DMS114 treated with DMSO at 0.1 percent for 48 hours (cell line): ENCODE results near the gene ADAD2.

Experiments used
- DNase-seq: peaks from one replicate; lab custom pipeline; 2025; ENCODE audit not compliant: unreplicated experiment; lab: John Stamatoyannopoulos, UW

The ADAD2 gene

DNA sequence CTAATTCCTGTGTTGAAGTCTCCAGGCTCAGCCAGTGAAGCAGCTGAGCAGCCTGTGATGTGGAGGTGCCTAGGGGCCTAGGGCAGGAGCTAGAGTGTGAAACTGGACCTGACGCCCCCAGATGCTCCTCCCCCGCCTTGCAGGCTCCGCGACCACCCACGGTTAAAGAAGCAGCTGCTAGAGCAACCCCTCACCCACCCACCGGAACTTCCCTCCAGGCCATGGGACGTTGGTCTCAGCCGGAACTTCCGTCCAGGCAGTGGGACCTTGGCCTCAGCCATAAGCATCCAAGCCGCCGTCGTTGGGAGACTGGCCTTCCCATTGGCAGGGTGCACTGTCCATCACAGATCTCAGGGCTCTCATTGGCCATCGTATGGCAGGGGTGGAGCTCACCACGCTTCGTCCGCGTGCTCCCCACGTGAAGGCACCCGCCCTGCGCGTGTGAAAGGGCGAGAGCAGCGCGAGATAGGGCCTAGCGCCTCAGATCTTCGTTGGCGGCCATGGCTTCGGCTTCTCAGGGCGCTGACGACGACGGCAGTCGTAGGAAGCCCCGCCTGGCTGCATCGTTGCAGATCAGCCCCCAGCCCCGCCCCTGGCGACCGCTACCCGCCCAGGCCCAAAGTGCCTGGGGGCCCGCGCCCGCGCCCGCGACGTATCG is at the start of gene ADAD2:
Gene ADAD2, plus strand, starts transcription at position 427 of the 658 bp plus-strand sequence. Its CDS starts 74 bp downstream, at position 501.
- no peak for DNase-seq

DNA sequence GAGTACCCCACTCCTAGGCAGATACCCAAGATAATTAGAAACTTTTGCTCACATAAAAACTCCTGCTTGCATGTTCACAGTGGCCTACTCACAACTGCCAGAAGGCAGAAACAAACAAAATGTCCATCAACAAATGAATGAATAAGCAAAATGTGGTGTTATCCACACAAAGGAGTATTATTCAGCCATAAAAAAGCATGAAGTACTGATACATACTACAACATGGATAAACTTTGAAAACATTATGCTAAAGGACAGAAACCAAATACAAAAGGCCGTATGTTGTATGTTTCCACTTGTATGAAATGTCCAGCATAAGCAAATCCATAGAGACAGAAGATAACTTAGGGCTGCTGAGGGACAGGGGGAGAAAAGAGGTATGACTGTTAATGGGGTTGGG is 47.9 kb upstream of the ADAD2 start:
- DNase-seq: no peak

DNA sequence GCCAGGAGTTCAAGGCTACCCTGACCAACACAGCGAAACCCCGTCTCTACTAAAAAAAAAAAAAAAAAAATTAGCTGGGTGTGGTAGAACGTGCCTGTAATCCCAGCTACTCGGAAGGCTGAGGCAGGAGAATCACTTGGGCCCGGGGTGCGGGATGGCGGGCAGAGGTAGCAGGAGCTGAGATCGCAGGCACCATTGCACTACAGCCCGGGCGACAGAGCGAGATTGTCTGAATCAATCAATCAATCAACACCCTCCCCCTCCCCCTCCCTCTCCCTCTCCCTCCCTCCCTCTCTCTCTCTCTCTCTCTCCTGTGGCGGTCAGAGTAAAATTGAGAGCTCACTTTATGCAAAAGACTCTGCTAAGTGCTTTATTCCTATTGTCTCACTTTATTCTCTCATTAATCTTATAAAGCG is 47.2 kb upstream of the ADAD2 start:
- no peak for DNase-seq

DNA sequence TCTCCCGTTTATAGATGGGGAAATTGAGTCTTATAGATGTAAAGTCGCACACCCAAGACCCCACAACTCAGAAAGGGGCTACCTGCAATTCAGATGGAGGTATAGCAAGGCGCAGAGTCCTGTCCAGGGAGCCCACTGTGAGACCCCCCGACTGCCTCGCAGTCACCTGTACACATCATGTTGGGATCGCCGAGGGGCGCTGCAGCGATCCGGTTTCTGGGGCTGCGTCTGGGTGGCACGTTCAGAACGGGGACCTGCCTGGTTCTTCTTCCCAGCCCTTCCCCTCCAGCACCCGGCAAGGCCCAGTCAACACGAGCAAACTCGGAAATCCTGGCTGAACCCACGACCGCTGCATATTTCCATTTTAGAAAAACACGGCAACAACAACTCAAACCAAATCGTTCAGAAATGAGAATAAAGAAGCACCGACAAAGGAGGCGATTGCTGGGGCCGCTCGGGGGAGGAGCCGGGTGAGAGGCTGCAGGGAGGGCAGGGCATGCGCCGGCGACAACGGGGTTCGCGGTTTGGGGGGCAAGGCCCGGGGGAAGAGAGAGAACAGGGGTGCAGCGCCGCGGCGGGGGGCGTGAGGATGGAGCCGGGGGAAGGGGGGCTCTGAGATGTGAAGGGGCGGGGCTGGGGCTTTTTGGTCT is 46.6 kb upstream of the ADAD2 start:
- no peak for DNase-seq

DNA sequence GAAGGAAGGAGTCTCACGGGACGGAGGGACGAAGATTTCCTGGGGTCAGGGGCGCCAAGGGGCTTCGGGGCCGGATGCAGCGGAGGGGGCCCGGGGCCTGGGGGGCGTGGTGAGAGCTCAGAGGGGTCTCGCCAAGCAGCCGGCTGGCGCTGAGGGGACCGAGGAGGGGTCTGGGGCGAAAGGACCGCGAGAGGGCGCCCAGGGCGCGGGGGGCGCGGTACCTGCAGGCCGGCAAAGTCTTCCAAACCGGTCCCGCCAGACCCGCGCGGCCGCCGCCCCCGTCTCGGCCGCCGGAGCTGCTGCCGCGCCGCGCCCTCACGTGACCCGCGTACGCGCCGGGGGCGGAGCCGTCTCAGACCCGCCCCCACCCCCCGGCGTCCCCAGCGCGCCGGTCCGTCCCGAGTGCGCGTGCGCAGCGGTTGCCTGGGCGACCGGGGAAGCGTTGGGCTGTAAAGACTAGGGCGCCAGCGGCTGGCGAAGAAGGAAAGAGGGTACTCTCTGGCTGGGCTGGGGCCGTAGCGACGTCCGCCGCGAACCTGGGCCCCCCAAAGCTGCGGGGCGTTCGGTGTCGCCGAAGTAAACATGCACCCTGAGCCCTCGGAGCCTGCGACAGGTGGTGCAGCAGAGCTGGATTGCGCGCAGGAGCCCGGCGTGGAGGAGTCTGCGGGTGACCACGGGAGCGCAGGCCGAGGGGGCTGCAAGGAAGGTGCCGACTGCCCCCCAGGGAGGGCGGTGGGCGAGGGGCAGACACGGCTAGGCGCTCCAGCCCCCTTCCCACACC is 45.9 kb upstream of the ADAD2 start, which contains the start of the genes DNAAF1 and HSDL1:
Gene DNAAF1, plus strand, starts transcription at position 450 of the 781 bp plus-strand sequence. Its CDS starts 133 bp downstream, at position 583.
Gene HSDL1, minus strand, starts transcription at position 319 of the 781 bp plus-strand sequence. CDS start 13,856 bp downstream, outside the sequence.
- DNase-seq: peak; percentile 70

DNA sequence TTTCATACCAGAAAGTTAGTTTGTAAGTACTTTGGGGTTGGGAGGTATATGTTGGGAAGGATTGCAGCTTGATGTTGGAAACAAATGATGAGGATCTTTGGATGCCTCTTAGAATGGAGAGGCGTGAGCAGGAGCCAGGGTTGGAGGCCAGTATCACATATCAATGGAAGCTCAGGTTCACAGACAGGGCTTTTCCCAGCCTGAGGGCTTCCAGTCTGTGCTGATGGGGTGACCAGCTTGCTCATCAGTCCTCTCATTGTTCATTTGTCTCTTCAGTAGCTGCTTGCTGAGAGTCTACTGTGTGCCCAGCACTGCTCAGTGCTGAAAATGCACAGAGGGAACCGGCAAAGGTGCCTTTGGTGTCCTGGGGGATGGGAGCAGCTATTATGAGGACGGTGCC is 40.0 kb upstream of the ADAD2 start:
- DNase-seq: no peak

DNA sequence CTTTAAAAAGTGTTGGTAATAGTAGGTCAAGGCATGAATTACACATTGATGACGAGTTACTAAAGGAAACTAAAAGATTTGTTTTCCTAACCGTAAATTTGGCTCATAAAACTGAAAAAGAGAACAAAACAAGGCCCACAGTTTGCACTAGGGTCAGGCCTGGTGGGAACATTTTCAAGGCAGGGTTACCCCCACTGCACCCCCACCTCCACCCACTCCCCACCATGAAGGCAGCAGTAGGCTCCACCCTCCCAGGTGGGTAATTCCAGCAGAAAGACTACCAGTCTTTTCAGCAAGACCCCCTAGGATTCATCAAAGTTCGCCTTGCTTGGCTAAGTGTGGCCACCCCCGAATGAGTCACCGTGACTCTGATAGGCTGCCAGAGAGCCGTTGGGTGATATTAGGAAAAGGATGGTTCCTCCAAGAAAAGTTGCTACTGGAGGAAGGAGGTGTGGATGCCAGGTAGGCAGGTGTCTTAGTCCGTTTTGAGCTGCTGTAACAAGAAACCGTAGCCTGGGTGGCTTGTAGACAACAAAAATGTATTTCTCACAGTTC is 37.2 kb upstream of the ADAD2 start:
- no peak for DNase-seq

DNA sequence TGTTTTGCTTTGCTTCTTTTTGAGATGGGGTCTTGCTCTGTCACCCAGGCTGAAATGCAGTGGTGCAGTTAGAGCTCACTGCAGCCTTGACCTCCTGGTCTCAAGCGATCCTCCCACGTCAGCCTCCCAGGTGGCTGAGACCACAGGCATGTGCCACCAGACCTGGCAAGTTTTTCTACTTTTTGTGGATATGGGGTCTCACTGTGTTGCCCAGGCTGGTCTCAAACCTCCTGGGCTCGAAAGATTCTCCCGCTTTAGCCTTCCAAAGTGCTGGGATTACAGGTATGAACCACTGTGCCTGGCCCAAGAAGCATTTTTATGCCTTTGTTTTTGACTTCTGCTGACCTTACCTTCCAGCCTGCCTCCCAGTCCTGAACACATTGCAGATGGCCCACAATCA is 35.7 kb upstream of the ADAD2 start:
- DNase-seq: no peak

DNA sequence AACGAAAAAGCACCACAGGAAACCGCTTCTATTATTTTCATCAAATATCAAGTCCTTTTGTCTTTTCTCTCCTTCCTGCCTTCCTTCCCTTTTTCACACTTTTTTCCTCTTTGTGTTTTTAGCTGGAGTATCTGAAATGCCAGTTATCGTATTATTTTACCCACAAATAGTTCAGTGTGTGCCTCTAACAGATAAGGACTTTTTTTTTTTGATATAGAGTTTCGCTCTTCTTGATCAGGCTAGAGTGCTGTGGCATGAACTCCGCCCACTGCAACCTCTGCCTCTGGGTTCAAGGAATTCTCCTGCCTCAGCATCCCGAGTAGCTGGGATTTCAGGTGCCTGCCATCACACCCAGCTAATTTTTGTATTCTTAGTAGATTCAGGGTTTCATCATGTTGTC is 35.2 kb upstream of the ADAD2 start:
- DNase-seq: no peak

DNA sequence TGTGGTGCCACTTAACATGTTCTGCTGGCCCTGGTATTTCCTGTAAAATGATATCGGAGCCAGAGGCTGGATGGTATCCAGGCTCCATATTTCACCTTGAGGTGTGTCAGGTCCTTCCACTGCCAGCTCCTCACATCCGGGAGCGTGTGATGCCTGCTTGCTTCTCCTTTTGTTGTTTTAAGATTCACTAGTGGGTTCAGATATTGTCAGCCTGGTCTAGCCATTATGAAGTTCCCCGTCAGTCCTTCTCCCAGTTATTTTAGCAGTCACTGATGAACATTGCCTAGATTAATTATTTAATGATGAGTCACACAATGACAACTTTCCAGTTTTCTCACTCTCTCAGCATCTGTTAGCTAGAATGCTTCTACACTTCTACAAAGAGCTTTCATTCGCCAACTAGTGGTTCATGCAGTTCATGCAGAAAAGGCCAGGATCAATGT is 34.6 kb upstream of the ADAD2 start:
- DNase-seq: no peak

DNA sequence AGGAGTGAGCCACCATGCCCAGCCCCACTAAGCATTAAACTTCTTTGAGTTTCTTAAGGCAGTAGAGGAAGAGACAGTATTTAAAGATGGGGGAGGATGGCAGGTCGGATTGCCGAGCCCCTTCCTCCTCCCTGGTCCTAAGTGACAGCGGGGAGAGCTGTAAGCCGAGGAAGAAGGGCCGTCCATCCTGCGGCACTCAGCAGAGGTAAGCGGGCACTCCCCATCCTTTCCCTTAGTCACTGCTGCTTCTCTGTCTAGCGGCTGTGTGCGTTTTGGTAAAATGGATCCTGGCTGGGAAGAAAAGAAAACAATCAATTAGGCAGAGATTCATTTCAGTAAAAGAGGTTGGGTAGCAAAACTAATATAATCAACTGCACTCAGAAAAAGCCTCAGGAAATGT is 31.9 kb upstream of the ADAD2 start:
- DNase-seq: no peak

DNA sequence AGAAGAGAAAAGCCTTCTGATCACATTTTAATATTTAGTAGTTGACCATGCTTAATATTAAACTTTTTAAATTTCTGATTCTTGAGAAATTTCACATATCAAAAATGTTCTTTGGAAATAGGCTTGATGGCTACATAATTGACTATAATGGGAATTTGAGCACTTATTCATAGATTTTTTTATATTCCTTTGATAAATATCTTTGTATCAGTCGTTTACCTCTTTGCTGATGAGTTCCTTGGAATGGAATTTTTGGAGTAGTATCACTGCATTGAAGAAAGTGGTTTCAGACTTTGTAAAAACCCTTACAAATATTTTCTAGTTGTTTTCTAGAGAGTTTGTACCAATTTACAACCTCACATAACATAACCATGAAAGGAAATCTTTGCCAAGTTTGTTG is 31.2 kb upstream of the ADAD2 start:
- no peak for DNase-seq

DNA sequence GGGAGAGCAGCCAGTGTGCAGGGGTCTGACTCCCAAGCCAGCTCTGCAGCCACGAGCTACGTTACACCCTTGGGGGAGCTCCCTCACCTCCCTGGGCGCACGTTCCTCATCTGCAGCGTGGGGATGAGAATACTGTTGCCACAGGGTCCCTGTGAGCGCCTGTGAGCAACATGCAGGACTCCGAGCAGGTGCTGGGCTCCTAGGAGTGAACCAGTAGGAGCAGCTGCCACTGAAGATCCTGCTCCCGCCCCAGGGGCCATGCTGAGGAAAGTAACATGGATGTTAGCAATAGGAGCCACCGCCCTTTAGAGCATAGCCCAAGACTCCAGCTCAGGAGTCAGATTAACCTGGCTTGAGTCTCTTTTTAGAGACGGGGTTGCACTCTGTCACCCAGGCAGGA is 29.9 kb upstream of the ADAD2 start:
- no peak for DNase-seq

DNA sequence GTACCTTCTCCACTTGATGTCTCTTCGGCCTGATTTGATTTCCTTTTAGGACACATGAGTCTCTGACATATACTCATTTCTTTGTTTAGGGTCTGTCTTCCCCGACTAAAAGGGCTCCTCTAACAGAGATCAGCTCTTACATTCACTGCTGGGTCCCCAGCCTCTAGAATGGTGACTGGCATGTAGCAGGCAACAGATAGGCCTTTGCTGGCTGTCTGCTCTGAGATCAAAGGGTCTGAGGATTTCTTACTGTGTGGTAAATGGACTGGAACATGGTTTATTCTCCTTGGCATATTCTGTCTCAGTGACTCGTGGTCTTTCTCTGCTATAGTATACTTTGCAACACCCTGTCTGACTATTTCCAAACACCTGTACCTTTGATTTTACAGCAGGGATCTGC is 29.2 kb upstream of the ADAD2 start:
- DNase-seq: no peak

DNA sequence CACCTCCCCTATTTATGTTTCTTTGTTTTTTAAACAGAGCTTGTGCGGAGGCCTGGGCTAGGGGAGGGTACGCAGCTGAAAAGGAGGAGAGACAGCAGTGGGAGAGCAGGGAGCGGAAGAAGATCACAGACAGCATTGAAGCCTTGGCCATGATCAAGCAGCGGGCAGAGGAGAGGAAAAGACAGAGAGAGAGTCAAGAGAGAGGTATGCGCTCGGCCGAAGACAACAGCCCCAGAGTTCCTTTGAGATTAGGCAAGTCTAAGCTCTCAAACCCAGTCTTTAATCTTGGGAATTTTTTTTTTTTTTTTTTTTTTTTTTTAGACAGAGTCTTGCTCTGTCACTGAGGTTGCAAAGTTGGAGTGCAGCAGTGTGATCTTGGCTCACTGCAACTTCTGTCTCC is 25.2 kb upstream of the ADAD2 start:
- DNase-seq: no peak

DNA sequence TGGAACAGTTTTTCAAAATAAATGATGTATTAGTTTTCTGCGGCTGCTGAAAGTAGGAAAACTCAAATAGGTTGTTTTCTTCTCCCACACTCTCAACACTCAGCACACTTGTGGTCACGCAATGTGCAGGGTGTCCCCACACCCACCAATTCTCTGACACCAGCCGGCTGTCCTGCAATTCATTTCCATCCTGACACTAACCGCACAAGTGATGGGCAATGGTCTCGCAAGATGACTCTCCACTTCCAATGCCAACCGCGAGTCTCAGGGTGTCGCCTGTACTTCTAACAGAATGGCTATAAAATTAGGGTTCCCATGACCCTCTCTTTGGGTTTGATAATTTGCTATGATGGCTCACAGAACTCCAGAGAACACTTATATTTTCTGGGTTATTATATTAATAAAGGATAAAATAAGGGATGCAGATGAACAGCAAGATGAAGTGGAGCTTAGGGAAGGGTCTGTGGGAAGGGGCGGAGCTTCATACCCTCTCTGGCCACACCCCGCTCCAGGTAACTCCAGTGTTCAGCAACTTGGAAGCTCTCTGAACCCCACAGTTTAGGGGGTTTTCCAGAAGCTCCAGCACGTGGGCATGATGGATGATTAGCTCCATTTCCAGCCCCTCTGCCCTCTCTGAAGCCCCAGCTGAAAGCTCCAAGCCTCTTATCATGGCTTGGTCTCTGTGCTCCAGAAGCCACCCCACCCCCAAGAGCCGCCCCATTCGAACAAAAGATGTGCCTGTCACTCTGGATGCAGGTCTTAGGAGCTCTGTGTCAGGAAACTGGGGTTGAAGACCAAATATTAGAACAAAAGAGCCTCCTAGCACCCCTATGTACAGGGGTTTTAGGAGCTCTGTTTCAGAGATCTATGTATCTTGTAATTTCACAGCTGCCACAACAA is 23.9 kb upstream of the ADAD2 start:
- no peak for DNase-seq

DNA sequence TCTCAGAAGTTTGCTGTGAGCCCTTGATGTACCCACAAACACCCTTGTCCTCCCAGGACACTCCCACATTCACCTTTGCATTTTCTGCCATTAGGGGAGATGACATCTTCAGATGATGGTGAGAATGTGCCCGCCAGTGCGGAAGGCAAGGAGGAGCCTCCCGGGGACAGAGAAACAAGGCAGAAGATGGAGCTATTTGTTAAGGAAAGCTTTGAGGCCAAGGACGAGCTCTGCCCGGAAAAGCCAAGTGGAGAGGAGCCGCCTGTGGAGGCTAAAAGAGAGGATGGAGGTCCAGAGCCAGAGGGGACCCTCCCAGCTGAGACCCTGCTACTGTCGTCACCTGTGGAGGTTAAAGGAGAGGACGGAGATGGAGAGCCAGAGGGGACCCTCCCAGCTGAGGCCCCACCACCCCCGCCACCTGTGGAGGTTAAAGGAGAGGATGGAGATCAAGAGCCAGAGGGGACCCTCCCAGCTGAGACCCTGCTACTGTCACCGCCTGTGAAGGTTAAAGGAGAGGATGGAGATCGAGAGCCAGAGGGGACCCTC is 21.1 kb upstream of the ADAD2 start:
- no peak for DNase-seq

DNA sequence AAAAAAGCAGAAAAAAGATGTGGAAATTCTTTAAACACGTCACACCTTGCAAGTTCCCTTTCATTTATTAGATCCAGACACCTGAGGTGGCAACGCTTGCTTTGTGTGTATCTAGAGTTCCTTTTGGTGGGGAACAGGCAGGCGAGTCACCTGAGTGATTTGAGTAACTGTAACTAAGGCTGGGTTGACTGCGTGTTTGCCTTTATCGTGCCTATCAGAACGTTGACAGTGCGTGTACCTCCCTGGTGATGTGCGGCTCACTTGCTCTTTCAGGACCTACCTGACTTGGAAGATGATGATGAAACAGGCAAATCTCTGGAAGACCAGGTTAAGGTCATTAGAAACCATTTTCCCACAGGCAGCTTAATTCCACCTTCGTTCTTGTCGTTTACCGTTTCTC is 16.6 kb upstream of the ADAD2 start:
- no peak for DNase-seq

DNA sequence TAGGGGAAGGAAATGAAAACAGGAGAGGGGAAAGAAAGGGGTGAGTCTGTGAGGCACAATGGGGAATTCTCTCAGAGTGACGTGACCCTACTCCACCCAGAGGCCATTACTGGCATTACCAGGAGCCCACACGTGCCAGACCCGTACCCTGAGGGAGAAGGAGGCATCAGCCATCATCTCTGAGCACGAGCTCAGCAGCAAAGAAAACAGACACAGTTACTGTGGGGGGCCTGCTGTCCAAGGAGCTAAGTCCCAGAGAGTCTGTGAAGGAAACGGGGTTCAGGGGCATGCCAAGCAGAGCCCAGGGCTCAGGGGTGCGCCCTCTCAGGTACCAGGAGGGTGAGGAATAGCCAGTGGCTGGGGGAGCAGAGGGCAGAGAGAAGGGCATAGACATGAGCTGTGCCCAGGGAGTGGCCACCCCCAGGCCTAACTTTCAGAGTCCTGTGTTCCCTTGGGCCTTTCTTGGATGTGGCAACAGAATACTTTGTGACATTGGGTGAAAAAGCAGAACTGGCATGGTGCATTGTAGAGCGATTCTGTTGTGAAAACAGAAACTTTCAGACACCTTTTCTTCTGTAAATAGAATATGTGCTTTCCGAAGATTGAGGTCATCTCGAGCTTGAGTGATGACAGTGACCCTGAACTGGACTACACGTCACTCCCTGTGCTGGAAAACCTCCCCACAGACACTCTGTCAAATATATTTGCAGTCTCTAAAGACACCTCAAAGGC is 15.4 kb upstream of the ADAD2 start:
- DNase-seq: peak; percentile 14
